HEK293T (cell line): ENCODE data around the gene ANO9.

Experiments
- ARNT ChIP-seq: fragments of 450-650 bp; IDR thresholded peaks from 2 replicates; pipeline ENCODE4 v1.6.1; 2017; ENCODE audit warnings: mild to moderate bottlenecking
- BHLHE40 ChIP-seq: fragments of 450-650 bp; IDR thresholded peaks from 2 replicates; pipeline ENCODE4 v1.6.1; 2016; ENCODE audit warnings: mild to moderate bottlenecking, moderate library complexity, borderline replicate concordance
- ELF4 ChIP-seq: fragments of 450-650 bp; IDR thresholded peaks from 2 replicates; pipeline ENCODE4 v1.6.1; 2017; ENCODE audit warnings: antibody characterized with exemption
- FOXA1 ChIP-seq: fragments of 450-650 bp; IDR thresholded peaks from 2 replicates; pipeline ENCODE4 v1.6.1; 2016; ENCODE audit warnings: mild to moderate bottlenecking
- FOXK2 ChIP-seq: fragments of 450-650 bp; IDR thresholded peaks from 2 replicates; pipeline ENCODE4 v1.6.1; 2016; ENCODE audit warnings: mild to moderate bottlenecking
- HDGF ChIP-seq: fragments of 450-650 bp; IDR thresholded peaks from 2 replicates; pipeline ENCODE4 v1.6.1; 2017; ENCODE audit warnings: antibody characterized with exemption, borderline replicate concordance
- NFRKB ChIP-seq: fragments of 450-650 bp; IDR thresholded peaks from 2 replicates; pipeline ENCODE4 v1.6.1; 2016; ENCODE audit warnings: mild to moderate bottlenecking, moderate library complexity
- SP1 ChIP-seq: fragments of 450-650 bp; IDR thresholded peaks from 2 replicates; pipeline ENCODE4 v1.6.1; 2017
- SUZ12 ChIP-seq: fragments of 450-650 bp; IDR thresholded peaks from 2 replicates; pipeline ENCODE4 v1.6.1; 2016; ENCODE audit warnings: mild to moderate bottlenecking
- ZNF384 ChIP-seq: fragments of 450-650 bp; IDR thresholded peaks from 2 replicates; pipeline ENCODE4 v1.6.1; 2016

- TF ChIP-seq SP1 (no peak), FOXK2 (no peak), ZNF384 (no peak), HDGF (no peak), ARNT (no peak), FOXA1 (no peak), SUZ12 (no peak), BHLHE40 (no peak), NFRKB (no peak), ELF4 (no peak)
These were observed 28.4 kb downstream of the ANO9 start for GRCh38 chr11:413120-414081.
